GM12892 (cell line): ENCODE data around the gene MAP3K19.

Experiments used
- POLR2A ChIP-seq: IDR thresholded peaks from 2 replicates; pipeline ENCODE4 v1.6.1; 2011; ENCODE audit warnings: low read depth, low read length, control low read depth
- TAF1 ChIP-seq: IDR thresholded peaks from 2 replicates; pipeline ENCODE4 v1.6.1; 2011; ENCODE audit warnings: low read depth, mild to moderate bottlenecking, control low read depth, low read length, borderline replicate concordance

- TF ChIP-seq TAF1 (no peak), POLR2A (no peak)
Measured at GRCh38 chr2:134950886-134951285, 96.4 kb downstream of the MAP3K19 start.
